Ramos (cell line): Measurements from ENCODE around the gene CD247.

ENCODE experiments used
- in situ Hi-C: fragments of 300-500 bp; cut with MboI; formaldehyde crosslinking; loops from one replicate; pipeline ENCODE4 v1.14.3; 2022; ENCODE audit warnings: low sequenced_read_pairs; ENCODE audit not compliant: unreplicated experiment

CD247 gene

GRCh38 chr1:167400359-167400953 is 117.9 kb downstream of the CD247 start:
- in situ Hi-C loops: loop anchor here (5.0 kb wide), 1 partner anchor 42 kb away; no protein-coding TSS in a partner anchor

GRCh38 chr1:167392200-167392696 is 126.1 kb downstream of the CD247 start:
- in situ Hi-C loops: no loop called here

- in situ Hi-C loops: no loop called here
These were observed 129.4 kb downstream of the CD247 start for GRCh38 chr1:167388976-167389375.

GRCh38 chr1:167387251-167387910 is 130.9 kb downstream of the CD247 start:
- in situ Hi-C loops: no loop called here
